GM23338 (cell line): ENCODE data around the gene IL20RB. TPM values are rescaled to one million over a fixed set of nuclear protein-coding genes. Genes with fewer than 3 reads are reported as not detected.

ENCODE experiments used
- ATAC-seq: fragments of 200-7000 bp; cut with Tn5 transposase; 3 replicates; pipeline ENCODE4 v1.9.1; 2020
- DNase-seq: peaks from one replicate; pipeline ENCODE4 v3.0.0-alpha.2; 2015; ENCODE audit warnings: low spot score
- H2AFZ ChIP-seq: fragments of 200-600 bp; sonication (generic); 2 replicates; pipeline ENCODE4 v1.8.0; 2016; ENCODE audit warnings: antibody characterized with exemption, mild to moderate bottlenecking, moderate library complexity
- H3F3A ChIP-seq: fragments of 200-600 bp; sonication (generic); replicated peaks from 2 replicates; pipeline ENCODE4 v1.8.0; 2017; ENCODE audit warnings: antibody characterized with exemption, mixed run types, low read depth
- H3K27ac ChIP-seq: fragments of 200-600 bp; sonication (generic); 2 replicates; pipeline ENCODE4 v1.6.1; 2016; ENCODE audit warnings: low read depth
- H3K27me3 ChIP-seq: fragments of 200-600 bp; sonication (generic); 2 replicates; pipeline ENCODE4 v1.8.0; 2016; ENCODE audit warnings: mild to moderate bottlenecking, mixed run types, moderate library complexity; ENCODE audit not compliant: insufficient read depth
- H3K36me3 ChIP-seq: fragments of 200-600 bp; sonication (generic); 2 replicates; pipeline ENCODE4 v1.8.0; 2016; ENCODE audit warnings: mild to moderate bottlenecking; ENCODE audit not compliant: insufficient read depth
- H3K4me1 ChIP-seq: fragments of 200-600 bp; sonication (generic); 2 replicates; pipeline ENCODE4 v1.8.0; 2016; ENCODE audit warnings: mild to moderate bottlenecking, moderate library complexity; ENCODE audit not compliant: insufficient read depth
- H3K4me2 ChIP-seq: fragments of 200-600 bp; sonication (generic); 2 replicates; pipeline ENCODE4 v1.7.1; 2017; ENCODE audit warnings: mixed run types
- H3K4me3 ChIP-seq: fragments of 200-600 bp; sonication (generic); 2 replicates; pipeline ENCODE4 v1.6.1; 2016; ENCODE audit warnings: mixed run types
- H3K79me2 ChIP-seq: fragments of 200-600 bp; sonication (generic); replicated peaks from 2 replicates; pipeline ENCODE4 v1.8.0; 2017; ENCODE audit warnings: mild to moderate bottlenecking; ENCODE audit not compliant: insufficient read depth
- H3K9me2 ChIP-seq: fragments of 200-600 bp; sonication (generic); 2 replicates; pipeline ENCODE4 v1.8.0; 2017; ENCODE audit not compliant: insufficient read depth
- H4K20me1 ChIP-seq: fragments of 200-600 bp; sonication (generic); replicated peaks from 2 replicates; pipeline ENCODE4 v1.8.0; 2017; ENCODE audit warnings: mild to moderate bottlenecking; ENCODE audit not compliant: insufficient read depth
- H3K27ac Mint-ChIP-seq: 2 replicates; pipeline ENCODE4 v1.8.0; 2020; ENCODE audit warnings: inconsistent platforms, mild to moderate bottlenecking, moderate library complexity, mixed read lengths
- H3K27me3 Mint-ChIP-seq: 3 replicates; pipeline ENCODE4 v1.8.0; 2022; ENCODE audit warnings: low read depth, mild to moderate bottlenecking, moderate library complexity, mixed read lengths, inconsistent platforms; ENCODE audit not compliant: insufficient read depth, poor library complexity
- H3K36me3 Mint-ChIP-seq: 3 replicates; pipeline ENCODE4 v1.8.0; 2021; ENCODE audit warnings: low read depth, mild to moderate bottlenecking, inconsistent platforms, moderate library complexity, mixed read lengths
- H3K4me1 Mint-ChIP-seq: 3 replicates; pipeline ENCODE4 v1.8.0; 2020; ENCODE audit warnings: mild to moderate bottlenecking, inconsistent platforms, mixed read lengths
- H3K4me3 Mint-ChIP-seq: 3 replicates; pipeline ENCODE4 v1.8.0; 2021; ENCODE audit warnings: moderate library complexity, mild to moderate bottlenecking, inconsistent platforms, mixed read lengths
- H3K9me3 Mint-ChIP-seq: 3 replicates; pipeline ENCODE4 v1.8.0; 2020; ENCODE audit warnings: moderate library complexity, mild to moderate bottlenecking, inconsistent platforms, mixed read lengths
- CREB1 ChIP-seq: fragments of 250-450 bp; sonication (Bioruptor Pico); IDR thresholded peaks from 2 replicates; pipeline ENCODE4 v1.5.0; 2020; ENCODE audit warnings: low read depth, mild to moderate bottlenecking, moderate library complexity
- EZH2 ChIP-seq: fragments of 200-600 bp; sonication (generic); IDR thresholded peaks from one replicate; pipeline ENCODE4 v1.8.0; 2017; ENCODE audit warnings: antibody characterized with exemption, mild to moderate bottlenecking, low read depth; ENCODE audit not compliant: unreplicated experiment
- EZH2phosphoT487 ChIP-seq: fragments of 200-600 bp; sonication (generic); IDR thresholded peaks from one replicate; pipeline ENCODE4 v1.8.1; 2018; ENCODE audit warnings: antibody characterized with exemption; ENCODE audit not compliant: unreplicated experiment
- JUNB ChIP-seq: IDR thresholded peaks from one replicate; pipeline ENCODE4 v1.6.1; 2016; ENCODE audit warnings: antibody characterized with exemption; ENCODE audit not compliant: unreplicated experiment
- NANOG ChIP-seq: IDR thresholded peaks from 2 replicates; pipeline ENCODE4 v1.6.1; 2016; ENCODE audit warnings: antibody characterized with exemption, borderline replicate concordance
- POLR2AphosphoS5 ChIP-seq: IDR thresholded peaks from 2 replicates; pipeline ENCODE4 v1.6.1; 2016; ENCODE audit warnings: antibody characterized with exemption, low read depth
- STAT1 ChIP-seq: IDR thresholded peaks from one replicate; pipeline ENCODE4 v1.6.1; 2016; ENCODE audit warnings: antibody characterized with exemption; ENCODE audit not compliant: unreplicated experiment
- ZNF114 ChIP-seq: fragments of 250-450 bp; sonication (Bioruptor Pico); IDR thresholded peaks from 2 replicates; pipeline ENCODE4 v1.5.0; 2020; ENCODE audit warnings: mild to moderate bottlenecking, moderate library complexity
- ZNF331 ChIP-seq: fragments of 250-450 bp; sonication (Bioruptor Pico); IDR thresholded peaks from 2 replicates; pipeline ENCODE4 v1.5.0; 2020; ENCODE audit warnings: low read depth, mild to moderate bottlenecking, moderate library complexity
- ZNF462 ChIP-seq: fragments of 250-450 bp; sonication (Bioruptor Pico); IDR thresholded peaks from 2 replicates; pipeline ENCODE4 v1.5.0; 2020; ENCODE audit warnings: mild to moderate bottlenecking, moderate library complexity
- polyA plus RNA-seq: library from polyadenylated mRNA; unstranded; fragments of >200 nt; fragmentation: Nextera tagmentation; extraction: Ambion mirVana; gene quantifications from 2 replicates; pipeline ENCODE4 v1.2.1, GENCODE V29; 2016
- total RNA-seq: library from RNA; depleted of rRNA; stranded (reverse); fragments of >200 nt; shearing (Covaris generic); gene quantifications from 2 replicates; pipeline ENCODE4 v1.2.3, GENCODE V29; 2014
- TF ChIP-seq, protein P1 (sequence below): IDR thresholded peaks from one replicate; pipeline ENCODE4 v1.6.1; 2018; ENCODE audit warnings: antibody characterized with exemption; ENCODE audit not compliant: unreplicated experiment
- TF ChIP-seq, protein P2 (sequence below): IDR thresholded peaks from 2 replicates; pipeline ENCODE4 v1.6.1; 2016; ENCODE audit warnings: antibody characterized with exemption
- TF ChIP-seq, protein P3 (sequence below), 2 experiments: fragments of 200-600 bp in 1 of 2; sonication (generic) in 1 of 2; conservative IDR thresholded peaks; 2 replicates each; pipeline versions ENCODE4 v1.5.1 to v1.6.1; 2016 to 2017; ENCODE audit warnings: antibody characterized with exemption in 2 of 2, low read depth in 2 of 2, mild to moderate bottlenecking in 2 of 2, moderate library complexity in 1 of 2

IL20RB gene
- total and polyA plus RNA-seq, 2 experiments from 2014 or later, result 1.7 to 4.6 TPM

DNA sequence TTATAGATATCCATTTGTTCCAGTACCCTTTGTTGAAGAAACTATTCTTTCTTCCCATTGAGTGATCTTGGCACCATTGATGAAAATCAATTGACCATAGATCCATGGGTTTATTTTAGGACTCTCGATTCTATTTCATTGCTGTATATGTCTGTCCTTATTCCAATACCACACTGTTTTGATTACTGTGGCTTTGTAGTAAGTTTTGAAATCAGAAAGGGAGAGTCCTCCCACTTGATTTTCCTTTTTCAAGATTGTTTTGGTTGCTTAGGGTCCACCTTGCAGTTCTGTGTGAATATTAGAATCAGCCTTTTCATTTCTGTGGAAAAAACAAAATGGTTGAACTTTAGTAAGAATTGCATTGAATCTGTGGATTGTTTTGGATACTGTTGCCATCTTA, 20.6 kb upstream of the IL20RB start:
- Histone ChIP-seq H4K20me1 (no peaks in the 10 kb centered on the region; the same call in 1 of the 2 replicates), H3K4me3 (no peak overlapping the region), H3K79me2 (peaks cover 67% of the 10 kb centered on the region), H3K4me1 (peaks cover 2% of the 10 kb centered on the region), H3K4me2 (no peak overlapping the region), H2AFZ (no peak overlapping the region), H3K27ac (no peak overlapping the region), H3K9me2 (no peaks in the 10 kb centered on the region), H3F3A (no peaks in the 10 kb centered on the region), H3K36me3 (no peaks in the 10 kb centered on the region), H3K27me3 (no peaks in the 10 kb centered on the region)
- no peak overlapping the region for H3K4me3 Mint-ChIP-seq
- H3K4me1 Mint-ChIP-seq, result peaks cover 21% of the 10 kb centered on the region
- H3K36me3 Mint-ChIP-seq, result peaks cover 36% of the 10 kb centered on the region
- no peaks in the 10 kb centered on the region for H3K27me3 Mint-ChIP-seq
- H3K27ac Mint-ChIP-seq, result no peak overlapping the region
- no peak for DNase-seq
- peaks cover 2% of the 10 kb centered on the region; the same call in 1 of the 3 replicates for H3K9me3 Mint-ChIP-seq
- ATAC-seq, result no peak
- TF ChIP-seq CREB1 (no peak), NANOG (no peak), STAT1 (no peak), JUNB (no peak), EZH2 (no peak), POLR2AphosphoS5 (no peak), ZNF114 (CRISPR knock-in tag) (no peak), EZH2phosphoT487 (no peak), ZNF462 (no peak), ZNF331 (CRISPR knock-in tag) (no peak)
- TF ChIP-seq, protein P1, sequence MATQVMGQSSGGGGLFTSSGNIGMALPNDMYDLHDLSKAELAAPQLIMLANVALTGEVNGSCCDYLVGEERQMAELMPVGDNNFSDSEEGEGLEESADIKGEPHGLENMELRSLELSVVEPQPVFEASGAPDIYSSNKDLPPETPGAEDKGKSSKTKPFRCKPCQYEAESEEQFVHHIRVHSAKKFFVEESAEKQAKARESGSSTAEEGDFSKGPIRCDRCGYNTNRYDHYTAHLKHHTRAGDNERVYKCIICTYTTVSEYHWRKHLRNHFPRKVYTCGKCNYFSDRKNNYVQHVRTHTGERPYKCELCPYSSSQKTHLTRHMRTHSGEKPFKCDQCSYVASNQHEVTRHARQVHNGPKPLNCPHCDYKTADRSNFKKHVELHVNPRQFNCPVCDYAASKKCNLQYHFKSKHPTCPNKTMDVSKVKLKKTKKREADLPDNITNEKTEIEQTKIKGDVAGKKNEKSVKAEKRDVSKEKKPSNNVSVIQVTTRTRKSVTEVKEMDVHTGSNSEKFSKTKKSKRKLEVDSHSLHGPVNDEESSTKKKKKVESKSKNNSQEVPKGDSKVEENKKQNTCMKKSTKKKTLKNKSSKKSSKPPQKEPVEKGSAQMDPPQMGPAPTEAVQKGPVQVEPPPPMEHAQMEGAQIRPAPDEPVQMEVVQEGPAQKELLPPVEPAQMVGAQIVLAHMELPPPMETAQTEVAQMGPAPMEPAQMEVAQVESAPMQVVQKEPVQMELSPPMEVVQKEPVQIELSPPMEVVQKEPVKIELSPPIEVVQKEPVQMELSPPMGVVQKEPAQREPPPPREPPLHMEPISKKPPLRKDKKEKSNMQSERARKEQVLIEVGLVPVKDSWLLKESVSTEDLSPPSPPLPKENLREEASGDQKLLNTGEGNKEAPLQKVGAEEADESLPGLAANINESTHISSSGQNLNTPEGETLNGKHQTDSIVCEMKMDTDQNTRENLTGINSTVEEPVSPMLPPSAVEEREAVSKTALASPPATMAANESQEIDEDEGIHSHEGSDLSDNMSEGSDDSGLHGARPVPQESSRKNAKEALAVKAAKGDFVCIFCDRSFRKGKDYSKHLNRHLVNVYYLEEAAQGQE, result no peak
- TF ChIP-seq, protein P2, sequence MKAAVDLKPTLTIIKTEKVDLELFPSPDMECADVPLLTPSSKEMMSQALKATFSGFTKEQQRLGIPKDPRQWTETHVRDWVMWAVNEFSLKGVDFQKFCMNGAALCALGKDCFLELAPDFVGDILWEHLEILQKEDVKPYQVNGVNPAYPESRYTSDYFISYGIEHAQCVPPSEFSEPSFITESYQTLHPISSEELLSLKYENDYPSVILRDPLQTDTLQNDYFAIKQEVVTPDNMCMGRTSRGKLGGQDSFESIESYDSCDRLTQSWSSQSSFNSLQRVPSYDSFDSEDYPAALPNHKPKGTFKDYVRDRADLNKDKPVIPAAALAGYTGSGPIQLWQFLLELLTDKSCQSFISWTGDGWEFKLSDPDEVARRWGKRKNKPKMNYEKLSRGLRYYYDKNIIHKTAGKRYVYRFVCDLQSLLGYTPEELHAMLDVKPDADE, result no peak
- TF ChIP-seq, protein P3, sequence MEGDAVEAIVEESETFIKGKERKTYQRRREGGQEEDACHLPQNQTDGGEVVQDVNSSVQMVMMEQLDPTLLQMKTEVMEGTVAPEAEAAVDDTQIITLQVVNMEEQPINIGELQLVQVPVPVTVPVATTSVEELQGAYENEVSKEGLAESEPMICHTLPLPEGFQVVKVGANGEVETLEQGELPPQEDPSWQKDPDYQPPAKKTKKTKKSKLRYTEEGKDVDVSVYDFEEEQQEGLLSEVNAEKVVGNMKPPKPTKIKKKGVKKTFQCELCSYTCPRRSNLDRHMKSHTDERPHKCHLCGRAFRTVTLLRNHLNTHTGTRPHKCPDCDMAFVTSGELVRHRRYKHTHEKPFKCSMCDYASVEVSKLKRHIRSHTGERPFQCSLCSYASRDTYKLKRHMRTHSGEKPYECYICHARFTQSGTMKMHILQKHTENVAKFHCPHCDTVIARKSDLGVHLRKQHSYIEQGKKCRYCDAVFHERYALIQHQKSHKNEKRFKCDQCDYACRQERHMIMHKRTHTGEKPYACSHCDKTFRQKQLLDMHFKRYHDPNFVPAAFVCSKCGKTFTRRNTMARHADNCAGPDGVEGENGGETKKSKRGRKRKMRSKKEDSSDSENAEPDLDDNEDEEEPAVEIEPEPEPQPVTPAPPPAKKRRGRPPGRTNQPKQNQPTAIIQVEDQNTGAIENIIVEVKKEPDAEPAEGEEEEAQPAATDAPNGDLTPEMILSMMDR (conservative IDR thresholded peaks at IDR 0.05; ENCODE audit: low read depth in 2 of 2), result no peak
